COLO829 (cell line): ENCODE results near the gene IGLL1.

Experiments
- DNase-seq: peaks from one replicate; pipeline ENCODE4 v3.0.0; 2012; ENCODE audit warnings: low spot score

IGLL1 gene

DNA sequence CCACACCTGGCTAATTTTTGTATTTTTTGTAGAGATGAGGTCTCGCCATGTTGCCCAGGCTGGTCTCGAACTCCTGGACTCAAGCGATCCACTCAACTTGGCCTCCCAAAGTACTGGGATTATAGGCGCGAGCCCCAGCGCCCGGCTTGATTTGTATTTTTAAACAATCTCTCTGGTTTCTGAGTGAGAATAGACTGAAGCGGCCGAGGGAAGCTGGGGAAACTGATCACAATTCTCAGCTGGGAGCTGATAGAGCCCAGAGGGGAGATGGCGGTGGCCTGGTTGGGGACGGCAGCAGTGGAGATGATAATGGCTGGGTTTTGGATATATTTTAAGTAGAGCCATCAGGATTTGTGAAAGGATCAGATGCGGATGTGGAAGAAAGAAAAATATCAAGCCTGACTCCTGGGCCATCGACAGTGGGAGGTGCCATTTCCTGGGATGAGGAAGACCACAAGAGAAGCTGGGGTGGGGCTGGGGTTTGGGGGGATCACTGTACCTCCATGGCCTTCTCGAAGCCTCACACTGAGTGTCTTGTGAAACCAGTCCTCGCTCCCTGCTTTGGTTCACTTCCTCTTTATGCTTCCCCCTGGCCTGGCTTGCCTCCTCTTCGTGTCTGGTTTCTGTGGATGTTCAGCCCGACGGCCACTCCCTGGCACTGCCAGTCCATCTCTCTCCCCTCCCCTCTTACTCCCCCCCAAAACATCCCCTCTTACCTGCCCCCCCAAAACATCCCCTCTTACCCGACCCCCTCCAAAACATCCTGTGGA lies 51.9 kb downstream of the IGLL1 start:
- DNase-seq, result no peak

DNA sequence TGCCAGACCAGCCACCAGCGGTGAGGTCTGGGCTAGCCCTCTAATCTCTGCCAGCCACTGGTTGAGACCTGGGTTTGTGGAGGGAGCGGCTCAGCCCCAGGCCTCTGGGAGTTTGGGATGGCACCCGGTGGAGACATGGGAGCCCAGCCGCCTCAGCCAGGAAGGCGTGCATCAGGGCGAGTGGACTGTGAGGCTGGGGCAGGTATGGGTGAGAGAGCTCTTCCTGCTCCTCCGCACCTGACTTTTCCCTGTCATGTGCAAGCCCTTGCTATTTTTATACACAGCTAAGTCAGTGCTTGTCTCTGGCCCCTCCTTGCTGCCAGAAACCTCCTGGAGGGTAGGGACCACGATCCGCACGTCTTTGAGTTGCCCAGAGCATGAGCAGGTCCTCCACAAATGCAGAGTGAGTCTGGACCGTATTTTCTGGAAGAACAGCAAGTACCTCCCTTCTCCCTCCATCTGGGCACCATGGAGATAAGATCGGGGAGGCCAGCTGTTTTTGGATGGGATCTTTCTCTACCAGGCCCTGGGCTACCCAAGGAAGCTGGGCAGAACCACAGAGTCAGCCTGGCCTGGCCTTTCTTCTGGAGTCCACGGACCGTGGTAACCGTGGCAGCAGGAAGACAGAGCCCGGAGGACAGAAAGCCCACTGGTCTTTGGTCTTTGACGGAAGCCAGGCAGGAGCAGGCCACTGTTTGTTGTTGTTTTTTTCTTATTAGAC lies 53.3 kb downstream of the IGLL1 start:
- DNase-seq, result no peak

DNA sequence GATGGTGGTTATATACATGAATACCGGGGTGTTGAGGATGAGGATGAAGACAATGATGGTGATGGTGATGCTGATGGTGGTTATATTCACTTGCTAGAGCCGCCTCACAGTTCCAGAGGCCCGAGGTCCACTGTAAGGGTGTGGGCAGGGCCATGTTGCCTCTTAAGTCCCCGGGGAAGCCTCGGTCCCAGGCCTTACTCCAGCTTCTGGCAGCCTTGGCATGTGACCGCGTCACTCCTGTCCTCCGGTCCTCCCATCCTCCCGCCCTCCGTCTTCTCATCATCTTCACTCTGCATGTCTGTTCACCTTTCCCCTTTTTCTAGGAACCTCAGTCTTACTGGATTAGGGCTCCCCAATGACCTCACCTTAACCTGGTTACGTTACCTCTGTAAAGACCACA lies 54.6 kb downstream of the IGLL1 start:
- no peak for DNase-seq

DNA sequence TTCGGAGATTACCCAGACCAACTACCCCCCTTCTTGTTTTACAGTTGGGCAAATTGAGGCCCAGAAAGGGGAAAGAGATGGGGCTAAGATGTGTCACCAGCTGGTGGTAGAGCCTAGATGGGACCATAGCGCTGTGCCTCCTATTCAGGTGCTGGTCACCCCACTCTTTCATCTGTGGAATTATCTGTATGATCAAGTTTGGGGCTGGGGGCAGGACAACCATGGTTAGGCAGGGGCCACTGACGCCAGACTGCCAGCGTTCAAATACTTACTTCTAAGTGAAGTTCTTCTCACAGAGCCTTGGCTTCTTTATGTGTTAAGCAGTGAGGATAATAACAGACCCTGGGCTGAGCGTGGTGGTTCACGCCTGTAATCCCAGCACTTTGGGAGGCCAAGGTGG lies 55.9 kb downstream of the IGLL1 start:
- DNase-seq, result no peak

DNA sequence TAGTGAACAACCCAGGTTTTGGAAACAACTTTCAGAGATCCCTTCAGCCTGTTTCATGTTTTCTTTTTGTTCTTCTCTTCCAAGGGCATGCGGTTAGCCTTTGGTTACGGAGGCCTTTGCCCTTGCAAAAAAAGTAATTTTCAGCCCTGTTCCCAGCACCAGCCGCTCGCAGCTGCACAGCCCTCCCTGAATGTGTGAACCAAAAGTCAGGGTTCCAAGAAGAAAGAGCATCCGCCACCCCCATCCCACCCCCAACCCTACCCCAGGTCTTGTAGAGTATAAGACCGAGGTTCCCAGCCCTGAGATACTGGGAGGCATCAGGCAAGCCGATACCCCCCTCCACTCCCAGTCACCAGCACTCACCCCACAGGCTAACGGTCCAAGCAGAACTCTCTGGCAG lies 56.4 kb downstream of the IGLL1 start:
- no peak for DNase-seq
